ENCODE measurements around the gene IWS1.

GRCh38 chr2:127560931-127561280 lies 34.6 kb upstream of the IWS1 start:
- TF ChIP-seq POLR2A (IDR thresholded peaks at IDR 0.05; ENCODE audit: low read depth, low read length) (no peak), POLR2AphosphoS5 (IDR thresholded peaks at IDR 0.05; ENCODE audit: low read depth, low read length) (no peak)

Measured in GM12892 (cell line).